NB4 (cell line): ENCODE data around the gene CLEC16A.

ENCODE experiments used
- DNase-seq: peaks from one replicate; pipeline ENCODE4 v3.0.0; 2010; ENCODE audit warnings: low read depth
- H3K4me3 ChIP-seq: one replicate; pipeline ENCODE4 v1.5.1; 2011; ENCODE audit warnings: mild to moderate bottlenecking, low read depth, low read length, moderate library complexity
- MAX ChIP-seq: IDR thresholded peaks from 2 replicates; pipeline ENCODE4 v1.6.1; 2011; ENCODE audit warnings: low read depth, low read length
- MYC ChIP-seq: IDR thresholded peaks from 2 replicates; pipeline ENCODE4 v1.6.1; 2011; ENCODE audit warnings: low read depth, low read length
- POLR2A ChIP-seq: IDR thresholded peaks from 2 replicates; pipeline ENCODE4 v1.6.1; 2011; ENCODE audit warnings: mild to moderate bottlenecking; ENCODE audit not compliant: insufficient read length; ENCODE audit errors: extremely low read depth
- TF ChIP-seq, protein P1 (sequence below): IDR thresholded peaks from one replicate; pipeline ENCODE4 v1.5.1; 2012; ENCODE audit warnings: low read depth, low read length

CLEC16A gene

GRCh38 chr16:11016993-11017392, 72.6 kb downstream of the CLEC16A start:
- TF ChIP-seq, protein P1, sequence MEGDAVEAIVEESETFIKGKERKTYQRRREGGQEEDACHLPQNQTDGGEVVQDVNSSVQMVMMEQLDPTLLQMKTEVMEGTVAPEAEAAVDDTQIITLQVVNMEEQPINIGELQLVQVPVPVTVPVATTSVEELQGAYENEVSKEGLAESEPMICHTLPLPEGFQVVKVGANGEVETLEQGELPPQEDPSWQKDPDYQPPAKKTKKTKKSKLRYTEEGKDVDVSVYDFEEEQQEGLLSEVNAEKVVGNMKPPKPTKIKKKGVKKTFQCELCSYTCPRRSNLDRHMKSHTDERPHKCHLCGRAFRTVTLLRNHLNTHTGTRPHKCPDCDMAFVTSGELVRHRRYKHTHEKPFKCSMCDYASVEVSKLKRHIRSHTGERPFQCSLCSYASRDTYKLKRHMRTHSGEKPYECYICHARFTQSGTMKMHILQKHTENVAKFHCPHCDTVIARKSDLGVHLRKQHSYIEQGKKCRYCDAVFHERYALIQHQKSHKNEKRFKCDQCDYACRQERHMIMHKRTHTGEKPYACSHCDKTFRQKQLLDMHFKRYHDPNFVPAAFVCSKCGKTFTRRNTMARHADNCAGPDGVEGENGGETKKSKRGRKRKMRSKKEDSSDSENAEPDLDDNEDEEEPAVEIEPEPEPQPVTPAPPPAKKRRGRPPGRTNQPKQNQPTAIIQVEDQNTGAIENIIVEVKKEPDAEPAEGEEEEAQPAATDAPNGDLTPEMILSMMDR, result no peak
- TF ChIP-seq MYC (no peak), MAX (no peak), POLR2A (no peak)
- no peak overlapping the region for H3K4me3 ChIP-seq
- DNase-seq, result no peak

DNA sequence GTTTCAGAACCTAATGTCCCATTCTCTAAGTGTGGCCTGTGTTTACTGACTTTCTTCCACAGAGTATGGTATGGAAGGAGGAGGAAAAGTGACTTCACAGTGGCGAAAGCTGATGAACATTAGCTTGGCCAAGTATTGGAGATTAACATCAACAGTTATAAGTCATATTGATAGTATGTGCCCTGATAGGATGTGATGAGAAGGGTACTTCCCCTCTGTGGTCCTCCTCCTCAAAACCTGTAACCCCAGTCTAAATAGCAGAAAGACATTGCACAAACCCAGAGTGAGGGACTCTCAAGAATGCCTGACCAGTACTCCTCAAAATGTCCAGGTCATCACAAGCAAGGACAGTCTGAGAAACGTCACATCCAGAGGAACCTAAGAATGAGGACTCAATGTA, 73.1 kb downstream of the CLEC16A start:
- DNase-seq, result no peak
- TF ChIP-seq MYC (no peak), POLR2A (no peak), MAX (no peak)
- TF ChIP-seq, protein P1, result no peak
- no peak overlapping the region for H3K4me3 ChIP-seq

DNA sequence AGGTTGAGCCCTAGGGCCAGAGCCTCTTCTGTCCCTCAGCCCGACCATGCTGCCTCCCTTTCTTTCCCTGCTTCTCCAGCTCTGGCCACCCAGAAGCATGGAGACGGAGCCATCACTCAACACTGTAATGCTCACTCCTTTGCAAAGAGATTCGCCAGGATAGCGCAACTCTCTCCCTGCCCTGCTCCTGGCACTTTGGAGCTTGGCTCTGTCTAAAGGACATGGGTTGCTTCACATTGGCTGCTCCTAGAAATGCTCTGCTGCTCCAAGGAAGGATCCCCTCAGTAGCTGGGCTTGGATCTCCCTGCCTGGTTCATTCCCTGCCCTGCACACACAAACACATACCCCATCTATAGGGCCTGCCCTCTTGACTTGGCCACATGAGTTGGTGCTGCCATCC, 76.0 kb downstream of the CLEC16A start:
- no peak for TF ChIP-seq MYC
- H3K4me3 ChIP-seq, result no peak overlapping the region
- DNase-seq, result no peak

DNA sequence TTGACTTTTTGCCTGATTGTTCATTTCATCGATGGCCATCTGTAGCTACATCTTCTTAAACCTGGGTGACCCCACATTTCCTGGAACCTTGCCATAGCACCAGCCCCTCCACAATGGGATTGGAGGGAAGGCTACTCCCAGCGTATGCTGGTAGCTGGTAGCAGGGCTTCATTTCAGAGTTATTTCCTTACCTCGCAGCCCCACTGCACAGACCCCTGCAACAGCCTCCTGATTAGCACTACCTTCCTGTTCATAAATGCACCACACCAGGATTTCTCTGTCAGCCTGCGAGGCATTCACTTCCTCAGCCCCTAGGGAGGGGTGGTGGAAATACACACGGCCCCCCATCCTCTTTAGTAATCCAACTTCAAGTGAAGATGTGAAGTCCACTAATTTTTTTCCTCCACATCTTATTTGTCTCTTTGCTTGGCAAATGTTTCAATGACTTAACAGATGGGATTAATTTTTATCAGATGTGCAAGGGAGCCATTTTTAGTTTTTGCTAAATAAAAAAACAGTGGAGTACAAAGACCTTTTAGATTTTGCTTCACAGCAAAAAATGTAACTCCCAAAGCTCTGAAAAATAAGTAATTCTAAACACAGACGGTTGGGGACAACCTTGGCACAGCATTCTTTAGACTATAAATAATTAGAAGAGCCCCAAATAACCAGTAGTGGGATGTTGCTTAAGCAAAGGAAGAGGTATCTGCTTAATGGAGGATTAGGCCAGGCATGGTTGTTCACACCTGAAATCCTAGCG, 76.6 kb downstream of the CLEC16A start:
- DNase-seq, result no peak
- H3K4me3 ChIP-seq, result no peak overlapping the region
- TF ChIP-seq POLR2A (no peak), MYC (no peak), MAX (no peak)
- TF ChIP-seq, protein P1, result no peak

DNA sequence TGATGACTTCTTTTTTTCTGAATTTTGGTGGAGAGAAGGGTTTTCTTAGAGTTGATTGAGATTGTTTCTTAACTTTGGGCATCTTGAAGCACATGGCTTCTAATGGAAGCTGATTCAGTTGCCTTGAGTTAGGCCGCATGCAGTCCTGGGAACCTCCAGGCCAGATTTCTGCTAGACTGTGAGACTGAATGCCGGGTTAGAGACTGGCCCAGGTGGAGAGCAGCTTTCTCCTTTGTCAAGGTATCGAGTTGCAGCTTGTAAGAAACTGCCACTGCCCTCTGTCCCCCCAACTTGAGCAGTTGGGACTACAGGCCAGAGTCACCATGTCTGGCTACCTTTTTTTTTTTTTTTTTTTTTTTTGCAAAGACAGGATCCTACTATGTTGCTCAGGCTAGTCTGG, 77.6 kb downstream of the CLEC16A start:
- TF ChIP-seq MYC (no peak), POLR2A (no peak), MAX (no peak)
- TF ChIP-seq, protein P1, result no peak
- no peak for DNase-seq
- no peak overlapping the region for H3K4me3 ChIP-seq

GRCh38 chr16:11023262-11024039, 79.1 kb downstream of the CLEC16A start:
- TF ChIP-seq MAX (no peak), MYC (no peak), POLR2A (no peak)
- TF ChIP-seq, protein P1, result no peak
- no peak overlapping the region for H3K4me3 ChIP-seq
- DNase-seq, result no peak
